Brain microvascular endothelial cell (primary cell): ENCODE results near the gene CUX1.

Experiments
- DNase-seq: peaks from one replicate; pipeline ENCODE4 v3.0.0-alpha.2; 2020
- H3K27ac ChIP-seq: fragments of 250-450 bp; sonication (Bioruptor Pico); 2 replicates; pipeline ENCODE4 v1.5.1; 2020; ENCODE audit warnings: mild to moderate bottlenecking, moderate library complexity
- H3K27me3 ChIP-seq: fragments of 250-450 bp; sonication (Bioruptor Pico); replicated peaks from 2 replicates; pipeline ENCODE4 v1.5.1; 2020; ENCODE audit warnings: mild to moderate bottlenecking
- H3K36me3 ChIP-seq: fragments of 250-450 bp; sonication (Bioruptor Pico); replicated peaks from 2 replicates; pipeline ENCODE4 v1.5.1; 2020; ENCODE audit warnings: mild to moderate bottlenecking
- H3K4me3 ChIP-seq: 2 replicates; pipeline ENCODE4 v1.5.1; 2011; ENCODE audit warnings: low read depth, mild to moderate bottlenecking, control low read depth, low read length, moderate library complexity
- CTCF ChIP-seq: IDR thresholded peaks from 2 replicates; pipeline ENCODE4 v1.5.1; 2011; ENCODE audit warnings: low read depth, mild to moderate bottlenecking, moderate library complexity, low read length, control low read depth, inconsistent platforms; ENCODE audit errors: missing control alignments
- in situ Hi-C: cut with HindIII; loops from 2 replicates; pipeline ENCODE4 v1.10.0; 2017; ENCODE audit warnings: low sequenced_read_pairs, low pct_ligation_motif_present

Gene CUX1

GRCh38 chr7:101937717-101938514 lies 120.5 kb downstream of the CUX1 start:
- Histone ChIP-seq H3K27ac (no peak overlapping the region), H3K36me3 (no peaks in the 10 kb centered on the region), H3K4me3 (no peak overlapping the region), H3K27me3 (no peaks in the 10 kb centered on the region)
- TF ChIP-seq CTCF, result no peak
- DNase-seq, result no peak
- in situ Hi-C loops, result no loop called here

- DNase-seq, result no peak
- in situ Hi-C loops, result no loop called here
- no peak for TF ChIP-seq CTCF
- H3K4me3 ChIP-seq, result no peak overlapping the region
- no peaks in the 10 kb centered on the region for H3K36me3 ChIP-seq
- no peaks in the 10 kb centered on the region for H3K27me3 ChIP-seq
- no peak overlapping the region for H3K27ac ChIP-seq
Observed at GRCh38 chr7:101939136-101939695, 121.8 kb downstream of the CUX1 start.

DNA sequence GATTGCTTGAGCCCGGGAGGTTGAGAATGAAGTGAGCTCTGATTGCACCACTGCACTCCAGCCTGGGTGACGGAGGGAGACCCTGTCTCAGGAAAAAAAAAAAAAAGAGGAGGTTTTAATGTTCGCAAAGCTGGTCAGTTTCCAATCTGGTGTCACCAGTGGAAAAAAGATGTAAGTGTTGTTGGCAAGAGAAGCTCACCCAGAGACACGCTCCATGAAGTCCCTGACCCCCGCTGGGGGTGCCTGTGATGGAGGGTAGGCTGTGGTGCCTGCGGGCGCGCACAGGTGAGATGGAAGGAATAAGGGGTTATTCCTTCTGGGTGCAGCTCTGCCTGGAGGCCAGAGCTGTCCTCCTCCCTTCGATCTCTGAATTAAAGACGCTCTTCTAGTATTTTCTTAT lies 122.7 kb downstream of the CUX1 start:
- TF ChIP-seq CTCF, result no peak
- Histone ChIP-seq H3K36me3 (no peaks in the 10 kb centered on the region), H3K4me3 (no peak overlapping the region), H3K27me3 (no peaks in the 10 kb centered on the region), H3K27ac (no peak overlapping the region)
- in situ Hi-C loops, result no loop called here
- DNase-seq, result no peak

- in situ Hi-C loops, result no loop called here
- Histone ChIP-seq H3K27ac (no peak overlapping the region), H3K4me3 (no peak overlapping the region), H3K27me3 (no peaks in the 10 kb centered on the region), H3K36me3 (no peaks in the 10 kb centered on the region)
- DNase-seq, result no peak
- TF ChIP-seq CTCF, result no peak
Observed at GRCh38 chr7:101940830-101941229, 123.4 kb downstream of the CUX1 start.

- Histone ChIP-seq H3K27me3 (no peaks in the 10 kb centered on the region), H3K4me3 (no peak overlapping the region), H3K36me3 (no peaks in the 10 kb centered on the region), H3K27ac (peak overlapping the region; percentile 19)
- DNase-seq, result peak; percentile 59
- in situ Hi-C loops, result no loop called here
- TF ChIP-seq CTCF, result no peak
Observed at GRCh38 chr7:101941481-101942383, 124.3 kb downstream of the CUX1 start.
